IPS DF 6.9 (cell line): ENCODE data around the gene CLRN1.

ENCODE experiments used
- DNase-seq: peaks from one replicate; pipeline ENCODE4 v3.0.0-alpha.2; 2013; ENCODE audit warnings: low read depth, low spot score
- H3K27ac ChIP-seq: one replicate; pipeline ENCODE4 v1.5.1; 2013; ENCODE audit warnings: low read length, control low read depth
- H3K27me3 ChIP-seq: 2 replicates; pipeline ENCODE4 v1.6.1; 2013; ENCODE audit warnings: mild to moderate bottlenecking, low read length; ENCODE audit not compliant: control insufficient read depth, insufficient read depth
- H3K36me3 ChIP-seq: 2 replicates; pipeline ENCODE4 v1.6.1; 2013; ENCODE audit warnings: low read length; ENCODE audit not compliant: control insufficient read depth, insufficient read depth
- H3K4me1 ChIP-seq: 2 replicates; pipeline ENCODE4 v1.6.1; 2013; ENCODE audit warnings: low read length; ENCODE audit not compliant: control insufficient read depth, insufficient read depth
- H3K4me3 ChIP-seq: 2 replicates; pipeline ENCODE4 v1.5.1; 2013; ENCODE audit warnings: mild to moderate bottlenecking, low read length
- H3K9me3 ChIP-seq: 2 replicates; pipeline ENCODE4 v1.6.1; 2013; ENCODE audit warnings: low read length, inconsistent platforms; ENCODE audit not compliant: control insufficient read depth, insufficient read depth
- WGBS: extraction: QIAGEN DNeasy Blood & Tissue Kit; methylation state at CpG from one replicate; pipeline ENCODE4 v1.1.7; 2013; ENCODE audit warnings: mixed read lengths, missing lambda C conversion rate; ENCODE audit not compliant: insufficient read length, insufficient coverage; 5-methylcytosine and 5-hydroxymethylcytosine counted together

The CLRN1 gene

GRCh38 chr3:150877303-150877702 is 95.2 kb downstream of the CLRN1 start:
- Histone ChIP-seq H3K4me3 (no peak overlapping the region), H3K27me3 (no peaks in the 10 kb centered on the region), H3K27ac (no peak overlapping the region), H3K36me3 (no peaks in the 10 kb centered on the region), H3K4me1 (no peaks in the 10 kb centered on the region), H3K9me3 (no peaks in the 10 kb centered on the region)
- no CpG with 5 or more reads among the region's 3 CpGs for WGBS
- no peak for DNase-seq

DNA sequence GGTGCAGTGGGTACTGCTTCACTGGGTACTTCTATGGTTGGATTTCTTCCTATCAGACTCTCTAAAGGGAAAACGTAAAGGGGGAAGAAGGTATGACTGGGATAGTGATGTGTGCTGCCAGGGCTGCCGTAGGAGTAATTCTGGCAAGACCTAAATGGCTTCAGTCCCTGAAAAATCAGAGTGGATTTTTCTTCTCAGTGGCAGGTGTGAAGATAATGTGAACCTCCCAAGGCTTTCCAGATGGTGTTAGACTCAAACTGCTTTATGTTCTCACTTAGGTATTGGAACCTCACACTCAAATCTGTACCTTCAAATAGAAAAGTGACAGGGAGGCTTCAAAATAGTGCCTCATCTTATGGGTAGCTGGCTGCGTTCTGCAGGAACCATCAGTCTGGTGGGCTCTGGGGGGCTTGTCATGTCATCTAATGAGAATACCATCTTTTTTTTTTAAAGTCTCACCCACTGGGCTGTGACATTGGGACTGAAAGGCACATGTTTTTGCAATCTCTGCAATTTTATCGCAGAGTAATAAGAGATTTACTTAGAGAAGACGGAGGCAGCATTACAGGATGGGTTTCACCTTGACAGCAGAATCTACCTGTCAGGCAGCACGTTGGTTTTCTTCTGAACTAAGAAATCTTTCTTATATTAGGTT is 95.8 kb downstream of the CLRN1 start:
- DNase-seq, result no peak
- no peaks in the 10 kb centered on the region for H3K9me3 ChIP-seq
- no peak overlapping the region for H3K27ac ChIP-seq
- no CpG with 5 or more reads among the region's 6 CpGs for WGBS
- no peak overlapping the region for H3K4me3 ChIP-seq
- H3K27me3 ChIP-seq, result no peaks in the 10 kb centered on the region
- no peaks in the 10 kb centered on the region for H3K36me3 ChIP-seq
- H3K4me1 ChIP-seq, result no peaks in the 10 kb centered on the region
